HUDEP-2 (cell line): Measurements from ENCODE around the gene PRXL2A.
A peak's percentile ranks its signal among the peaks of the same experiment; 100 is the strongest.

Experiments used
- DNase-seq, 76 experiments: peaks; one replicate each; lab custom pipeline; 2025; ENCODE audit not compliant: unreplicated experiment in 76 of 76; lab: John Stamatoyannopoulos, UW

Gene PRXL2A

DNA sequence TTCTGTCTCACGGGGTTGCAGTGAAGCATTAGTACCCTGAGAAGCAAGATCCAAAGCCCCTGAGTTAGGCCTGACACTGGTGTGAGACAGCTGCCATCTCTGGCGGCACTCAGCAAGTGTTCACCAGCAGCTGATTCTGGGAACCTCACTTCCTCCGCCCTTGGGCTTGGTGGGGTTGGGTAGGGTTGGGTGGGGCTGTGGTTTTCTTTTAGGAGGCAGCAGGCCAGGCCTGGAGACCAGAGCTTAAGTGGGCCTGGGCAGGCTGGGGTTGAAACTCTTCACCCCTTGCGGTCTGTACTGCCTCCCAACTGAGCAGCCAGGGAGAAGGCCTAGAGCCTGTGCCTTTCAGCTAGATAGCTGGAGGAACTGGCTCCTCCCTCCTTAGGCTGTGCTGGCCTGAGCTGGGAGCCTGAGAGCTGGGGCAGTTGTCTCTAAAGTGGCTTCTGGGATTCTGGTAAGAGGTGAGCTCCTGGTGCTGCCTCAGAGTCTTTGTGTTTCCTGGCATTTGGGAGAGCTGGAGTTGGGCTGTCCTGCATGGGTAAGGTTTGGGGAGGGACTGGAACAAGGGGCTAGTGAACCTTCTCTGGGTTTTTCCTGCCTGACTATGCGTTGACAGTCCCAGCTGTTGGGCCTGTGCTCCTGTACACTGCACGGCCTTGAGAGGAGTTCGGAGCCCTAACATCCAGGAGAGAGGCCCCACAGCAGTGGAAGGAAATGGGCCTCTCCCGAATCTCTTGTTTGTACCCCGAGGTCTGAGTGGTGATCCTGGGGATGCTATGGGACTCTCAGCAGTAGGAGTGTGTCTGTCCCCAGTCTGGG lies 50.9 kb downstream of the PRXL2A start:
- DNase-seq = peak in 74 of 76 experiments; percentile 53 to 96 (median 90)

DNA sequence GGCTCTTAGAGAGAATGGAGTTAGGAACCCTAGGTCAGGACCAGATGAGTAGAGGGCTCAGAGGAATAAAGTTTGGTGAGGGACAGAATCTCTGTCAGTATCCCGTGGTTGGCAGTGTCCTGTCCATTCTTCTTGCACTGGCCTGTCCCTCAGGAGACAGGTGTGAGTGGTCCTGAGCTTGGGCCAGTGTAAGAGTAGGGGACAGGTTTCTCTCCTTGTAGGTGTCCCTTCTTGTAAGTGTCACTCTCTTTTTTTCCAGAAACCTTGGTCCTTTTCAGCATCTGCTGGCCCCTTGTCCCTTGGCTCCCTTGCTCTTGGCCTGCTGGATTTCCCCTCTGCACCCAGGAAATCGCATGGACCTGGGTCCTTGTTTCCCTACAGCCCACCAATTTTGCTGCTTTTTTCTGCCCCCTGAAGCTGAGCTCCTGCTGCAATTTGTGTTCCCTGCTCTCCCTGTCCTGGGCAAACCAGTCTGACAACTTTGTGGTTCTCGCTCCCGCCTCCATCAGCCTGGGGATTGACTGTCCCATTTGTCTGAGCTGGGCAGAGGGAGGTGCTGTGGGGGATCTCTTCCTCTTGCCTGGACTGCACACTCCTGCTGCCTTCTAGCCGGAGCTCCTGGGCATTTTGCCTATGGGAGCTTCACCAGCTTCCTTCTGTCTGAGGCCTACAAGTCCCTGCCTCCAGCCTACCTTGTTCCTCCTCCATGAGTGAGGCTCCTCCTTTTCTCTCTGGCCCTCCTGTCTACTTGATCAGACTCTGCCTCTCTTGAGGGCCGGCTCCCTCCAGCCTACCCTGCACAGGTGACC lies 52.3 kb downstream of the PRXL2A start:
- DNase-seq = no peak

GRCh38 chr10:80461208-80462183 lies 53.1 kb downstream of the PRXL2A start:
- peak in 1 of 76 experiments; percentile 14 for DNase-seq

DNA sequence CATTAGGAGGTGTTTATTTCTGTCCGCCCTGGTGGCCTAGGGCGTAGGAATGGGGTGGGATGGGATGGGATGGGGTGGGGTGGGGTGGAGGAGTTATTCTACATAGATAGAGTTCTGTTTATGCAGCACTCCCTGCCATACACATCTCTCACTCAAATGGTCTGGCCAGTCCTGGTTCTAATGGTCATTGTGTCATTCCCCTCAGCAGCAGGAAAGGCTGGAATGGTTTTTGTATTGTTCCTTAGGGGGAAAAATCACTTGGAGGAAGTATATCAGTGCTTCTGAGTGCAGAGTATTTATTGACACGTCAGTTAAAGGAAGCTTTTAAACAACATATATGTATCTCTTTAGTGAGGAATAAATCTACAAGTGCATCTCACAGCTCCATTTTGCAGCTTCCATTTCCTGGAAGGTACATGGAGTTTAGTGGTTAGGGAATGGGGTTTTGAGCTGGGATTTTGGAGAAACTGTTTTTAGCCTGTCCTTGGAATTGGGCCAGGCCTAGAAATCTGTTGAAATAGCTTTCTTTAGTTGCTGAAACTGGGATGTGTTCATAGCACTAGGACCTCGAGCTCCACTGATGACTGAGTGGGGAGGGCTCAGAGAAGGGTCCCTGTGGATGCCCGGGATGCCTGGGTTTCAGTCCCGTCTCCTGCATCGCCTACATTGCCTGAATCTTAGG lies 54.1 kb downstream of the PRXL2A start:
- DNase-seq = no peak

DNA sequence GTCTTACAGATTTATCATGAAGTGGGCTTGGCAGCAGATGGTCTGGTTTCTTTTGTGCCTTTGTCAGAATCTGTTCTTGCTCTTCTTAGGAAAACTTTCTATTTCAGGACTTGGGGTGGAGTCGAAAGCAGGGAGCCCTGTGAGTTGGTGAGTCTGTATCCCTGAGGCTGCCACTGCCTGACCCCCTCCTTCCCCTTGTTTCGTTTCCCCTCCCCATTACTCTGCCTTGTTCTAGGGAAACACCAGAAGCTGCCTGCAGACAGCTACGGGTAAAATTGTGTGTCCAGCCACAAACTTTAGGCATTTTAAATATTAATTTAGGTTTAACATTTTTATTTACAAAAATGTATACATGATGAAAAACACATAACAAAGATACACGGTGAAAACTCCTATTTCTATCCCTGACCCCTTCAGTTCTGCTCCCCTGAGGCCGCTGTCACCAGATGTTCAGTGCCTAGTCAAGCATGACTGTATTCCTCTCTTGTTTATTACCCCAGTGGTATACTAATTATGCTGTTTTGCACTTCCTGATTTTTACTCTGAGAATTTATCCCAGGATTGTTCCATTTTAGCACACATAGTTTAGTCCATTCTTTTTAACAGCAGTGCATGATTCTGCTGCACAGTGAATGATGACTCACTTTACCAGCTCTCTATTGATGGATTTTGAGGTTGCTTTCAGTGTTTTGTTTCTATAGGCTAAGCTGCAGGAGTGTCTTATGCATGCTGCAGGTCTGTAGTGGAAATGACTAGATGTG lies 54.8 kb downstream of the PRXL2A start:
- no peak for DNase-seq

GRCh38 chr10:80463868-80464267 lies 55.5 kb downstream of the PRXL2A start:
- no peak for DNase-seq

- DNase-seq = no peak
These were observed 56.5 kb downstream of the PRXL2A start for GRCh38 chr10:80464557-80465450.

- no peak for DNase-seq
These were observed 57.1 kb downstream of the PRXL2A start for GRCh38 chr10:80465451-80465835.

DNA sequence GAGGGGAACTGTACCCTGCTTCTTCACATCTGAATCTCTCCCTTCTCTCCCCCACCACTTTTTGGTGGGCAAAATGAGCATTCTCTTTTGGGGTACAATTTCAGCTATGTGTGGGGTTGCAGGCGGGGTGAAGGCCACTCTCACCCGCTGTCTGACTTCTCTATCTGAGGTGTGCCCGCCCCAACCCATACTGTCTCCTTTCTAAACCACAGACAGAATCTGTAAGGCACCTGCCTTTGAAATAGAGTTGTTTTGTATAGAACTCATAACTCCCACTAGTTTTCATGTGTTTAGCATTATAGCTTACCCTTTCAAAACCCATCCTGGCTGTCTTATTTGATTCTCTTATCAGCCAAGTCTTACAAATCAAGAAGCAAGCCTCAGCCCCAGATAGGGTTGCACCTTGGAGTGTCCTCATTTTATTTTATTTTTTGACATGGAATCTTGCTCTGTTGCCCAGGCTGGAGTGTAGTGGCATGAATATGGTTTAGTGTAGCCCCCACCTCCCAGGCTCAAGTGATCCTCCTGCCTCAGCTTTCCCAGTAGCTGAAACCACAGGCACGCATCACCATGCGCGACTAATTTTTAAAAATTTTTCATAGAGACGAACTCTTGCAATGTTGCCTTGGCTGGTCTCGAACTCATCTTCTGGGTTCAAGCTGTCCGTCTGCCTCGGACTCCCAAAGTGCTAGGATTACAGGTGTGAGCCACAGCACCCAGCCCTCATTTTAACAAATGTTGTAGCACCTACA lies 57.7 kb downstream of the PRXL2A start:
- DNase-seq = peak in 2 of 76 experiments; percentile 3 to 31

- DNase-seq = peak in 24 of 76 experiments; percentile 14 to 61 (median 40)
These were observed 58.5 kb downstream of the PRXL2A start for GRCh38 chr10:80466724-80467326.

DNA sequence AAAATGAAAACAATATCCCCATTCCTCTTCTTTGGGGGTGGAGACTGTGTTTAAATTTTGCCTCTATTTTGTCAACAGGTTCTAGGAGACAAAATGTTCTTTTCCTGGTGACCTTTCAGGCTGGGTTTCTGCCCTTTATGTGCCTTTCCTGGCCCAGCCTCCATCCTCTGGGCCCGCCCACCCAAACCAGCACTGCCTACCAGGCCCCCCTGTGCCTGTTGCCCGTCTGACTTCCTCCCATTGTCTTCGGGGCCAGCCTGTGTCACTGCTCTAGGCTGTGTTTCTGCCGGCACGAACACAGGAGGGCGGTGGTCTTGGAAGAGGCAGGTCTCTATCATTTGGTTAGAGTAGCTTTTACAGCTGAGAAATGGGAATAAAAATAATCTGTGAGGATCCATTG lies 59.7 kb downstream of the PRXL2A start:
- DNase-seq = peak in 53 of 76 experiments; percentile 12 to 67 (median 41)

- no peak for DNase-seq
These were observed 60.6 kb downstream of the PRXL2A start for GRCh38 chr10:80468806-80469421.

DNA sequence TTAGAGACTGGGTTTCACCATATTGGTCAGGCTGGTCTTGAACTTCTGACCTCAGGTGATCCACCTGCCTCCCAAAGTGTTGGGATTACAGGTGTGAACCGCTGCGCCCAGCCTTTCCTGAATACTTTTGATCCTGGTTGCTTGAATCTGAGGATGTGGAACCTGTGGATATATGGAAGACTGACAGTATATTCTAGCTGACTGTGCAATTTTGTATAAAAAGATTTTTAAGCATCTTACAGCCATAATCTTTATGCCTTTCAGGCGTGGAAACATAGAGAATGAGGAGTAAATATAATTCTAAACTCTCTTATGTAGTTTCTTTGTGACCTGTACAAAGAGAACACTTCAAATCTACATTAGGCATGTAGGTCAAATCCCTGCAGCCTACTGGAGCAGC lies 61.9 kb downstream of the PRXL2A start:
- no peak for DNase-seq

- DNase-seq = no peak
These were observed 62.6 kb downstream of the PRXL2A start for GRCh38 chr10:80471001-80471400.

DNA sequence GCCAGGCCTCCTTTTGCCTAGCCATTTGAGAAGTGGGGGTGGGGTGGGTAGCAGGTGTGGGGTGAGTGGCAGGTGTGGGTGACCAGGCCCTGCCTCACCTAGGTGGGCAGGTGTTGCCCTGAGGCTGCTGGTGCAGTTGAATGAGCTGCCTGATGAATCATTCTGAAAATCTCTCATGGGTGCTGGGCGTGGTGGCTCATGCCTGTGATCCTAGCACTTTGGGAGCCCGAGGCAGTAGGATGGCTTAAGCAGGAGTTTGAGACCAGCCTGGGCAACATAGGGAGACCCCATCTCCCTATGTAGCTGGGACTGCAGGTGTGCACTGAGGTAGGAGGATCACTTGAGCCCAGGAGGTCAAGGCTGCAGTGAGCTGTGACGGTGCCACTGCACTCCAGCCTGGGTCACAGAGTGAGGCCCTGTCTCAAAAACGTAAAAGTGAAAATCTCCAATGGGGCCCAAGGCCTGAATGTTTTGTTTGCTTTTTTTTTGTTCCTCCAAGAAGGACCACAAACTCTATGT lies 63.4 kb downstream of the PRXL2A start:
- DNase-seq = no peak

DNA sequence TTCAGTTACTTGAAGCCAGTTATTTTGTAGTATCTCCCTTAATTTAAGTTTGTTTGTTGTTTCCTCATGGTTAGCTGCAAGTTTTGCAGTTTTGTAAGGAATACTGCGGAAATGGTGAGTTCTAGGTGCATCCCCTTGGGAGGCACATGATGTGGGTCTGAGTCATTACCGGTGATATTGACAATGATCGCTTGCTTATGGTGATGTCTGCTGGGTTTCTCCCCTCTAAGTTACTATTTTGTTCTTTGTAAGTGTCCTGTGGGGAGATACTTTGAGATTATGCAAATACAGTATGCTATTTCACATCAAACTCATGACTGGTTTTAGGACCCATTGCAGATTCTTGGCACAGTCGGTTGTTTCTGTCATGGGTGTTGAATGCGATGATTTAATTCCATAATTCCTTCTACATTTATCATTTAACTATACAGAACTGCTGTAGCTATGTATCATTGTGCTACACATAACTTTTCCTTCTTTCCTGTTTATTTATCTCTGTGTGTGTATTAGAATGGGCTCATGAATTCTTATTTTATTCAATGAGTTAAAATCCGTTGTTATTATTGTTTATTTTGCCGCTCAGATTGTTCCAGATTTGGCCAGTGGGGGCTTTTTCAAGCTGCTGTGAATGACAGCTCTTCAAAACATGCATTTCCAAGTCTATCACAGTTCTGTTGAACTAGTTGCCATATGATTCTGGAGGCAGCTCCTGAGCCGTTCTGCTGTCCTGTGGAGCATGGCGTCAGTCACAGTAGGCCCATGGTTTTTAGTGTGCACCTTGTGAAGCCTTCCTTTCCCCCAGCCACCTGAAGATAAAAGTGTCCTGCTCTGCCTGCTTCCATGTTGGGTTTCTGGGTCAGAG lies 64.1 kb downstream of the PRXL2A start:
- DNase-seq = no peak
